Bronchial epithelial cell (primary cell): ENCODE data around the gene F9. TPM values are rescaled to one million over a fixed set of nuclear protein-coding genes. Genes with fewer than 3 reads are reported as not detected.

Experiments used
- DNase-seq: peaks from one replicate; pipeline ENCODE4 v3.0.0-alpha.2; 2010; ENCODE audit warnings: low read depth
- FAIRE-seq: peaks from 2 replicates; lab custom pipeline; 2011; peaks lifted over from hg19 to GRCh38; lab: Jason Lieb, UNC
- H3K27me3 ChIP-seq: 2 replicates; pipeline ENCODE4 v1.5.1; 2011; ENCODE audit warnings: low read length; ENCODE audit not compliant: control insufficient read depth, insufficient read depth
- H3K36me3 ChIP-seq: 2 replicates; pipeline ENCODE4 v1.5.1; 2011; ENCODE audit warnings: low read length; ENCODE audit not compliant: control insufficient read depth, insufficient read depth
- H3K4me3 ChIP-seq: 2 replicates; pipeline ENCODE4 v1.5.1; 2011; ENCODE audit warnings: mild to moderate bottlenecking, low read depth, low read length, control low read depth
- CTCF ChIP-seq: IDR thresholded peaks from 2 replicates; pipeline ENCODE4 v1.5.1; 2011; ENCODE audit warnings: mild to moderate bottlenecking, moderate library complexity, low read length, control low read depth, inconsistent platforms; ENCODE audit not compliant: insufficient read depth, severe bottlenecking
- total RNA-seq: library from RNA; depleted of rRNA; stranded (reverse); fragments of >200 nt; gene quantifications from 2 replicates; pipeline ENCODE4 v1.2.1, GENCODE V29; 2014

The F9 gene
- total RNA-seq, 1 donor from 2014 or later: not detected

GRCh38 chrX:139560221-139560620 is 29.7 kb downstream of the F9 start:
- Histone ChIP-seq H3K4me3 (no peak overlapping the region), H3K27me3 (no peaks in the 10 kb centered on the region), H3K36me3 (no peaks in the 10 kb centered on the region)
- DNase-seq: peak; percentile 2
- no peak for FAIRE-seq
- TF ChIP-seq CTCF: no peak

DNA sequence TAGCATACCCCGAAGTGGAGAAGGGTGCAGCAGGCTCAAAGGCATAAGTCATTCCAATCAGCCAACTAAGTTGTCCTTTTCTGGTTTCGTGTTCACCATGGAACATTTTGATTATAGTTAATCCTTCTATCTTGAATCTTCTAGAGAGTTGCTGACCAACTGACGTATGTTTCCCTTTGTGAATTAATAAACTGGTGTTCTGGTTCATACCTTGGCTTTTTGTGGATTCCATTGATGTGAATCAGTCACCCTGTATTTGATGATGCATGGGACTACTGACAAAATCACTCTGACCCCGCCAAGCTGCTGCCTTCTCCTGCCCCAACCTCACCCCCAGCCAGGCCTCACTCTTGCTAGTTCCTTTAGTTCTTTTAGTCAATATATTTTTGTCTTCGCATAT is 32.7 kb downstream of the F9 start:
- FAIRE-seq (no peak), DNase-seq (no peak)
- H3K4me3 ChIP-seq: no peak overlapping the region
- TF ChIP-seq CTCF: no peak
- H3K27me3 ChIP-seq: no peaks in the 10 kb centered on the region
- no peaks in the 10 kb centered on the region for H3K36me3 ChIP-seq

DNA sequence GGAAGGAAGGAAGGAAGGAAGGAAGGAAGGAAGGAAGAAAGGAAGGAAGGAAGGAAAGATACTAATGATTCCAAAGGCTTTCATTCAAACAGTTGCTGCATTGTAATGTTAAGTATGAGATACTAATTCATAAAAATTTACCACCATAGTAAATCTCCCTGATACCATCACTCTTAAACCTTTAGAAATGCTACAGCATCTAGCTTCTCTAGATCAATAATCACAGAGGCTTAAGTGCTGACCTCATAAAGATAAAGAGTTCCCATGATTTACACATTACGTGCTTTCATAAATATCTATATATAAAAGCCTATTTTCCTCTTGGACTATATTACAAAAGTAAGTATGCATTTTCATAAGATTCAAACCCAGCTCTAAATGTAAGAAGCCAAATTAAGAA is 36.4 kb downstream of the F9 start:
- no peak overlapping the region for H3K4me3 ChIP-seq
- no peak for TF ChIP-seq CTCF
- FAIRE-seq (no peak), DNase-seq (no peak)
- no peaks in the 10 kb centered on the region for H3K27me3 ChIP-seq
- H3K36me3 ChIP-seq: no peaks in the 10 kb centered on the region

DNA sequence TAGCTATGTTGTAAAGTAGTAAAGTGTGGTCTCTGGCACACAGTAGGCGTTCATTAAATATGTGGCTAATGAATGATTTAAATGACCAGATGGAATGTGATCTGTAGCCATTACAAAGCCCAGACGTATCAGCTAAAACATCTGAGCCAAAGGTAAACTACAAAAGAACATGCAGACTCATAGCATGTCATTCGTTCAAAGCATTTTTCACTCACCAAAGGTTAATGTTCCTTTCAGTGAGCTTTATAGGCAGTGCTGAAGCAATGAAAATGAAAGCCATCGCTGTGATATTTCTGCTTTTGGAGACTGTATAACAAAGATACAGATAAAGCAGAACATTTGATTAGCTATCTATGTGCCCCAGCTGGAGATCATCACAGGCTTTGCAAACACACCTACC is 50.5 kb downstream of the F9 start:
- no peak for TF ChIP-seq CTCF
- no peak overlapping the region for H3K4me3 ChIP-seq
- H3K27me3 ChIP-seq: no peaks in the 10 kb centered on the region
- no peaks in the 10 kb centered on the region for H3K36me3 ChIP-seq
- DNase-seq (no peak), FAIRE-seq (no peak)

GRCh38 chrX:139585613-139586012 is 55.1 kb downstream of the F9 start:
- no peak for TF ChIP-seq CTCF
- no peak for DNase-seq
- no peak for FAIRE-seq
- Histone ChIP-seq H3K27me3 (no peaks in the 10 kb centered on the region), H3K36me3 (no peaks in the 10 kb centered on the region), H3K4me3 (no peak overlapping the region)

- H3K27me3 ChIP-seq: no peaks in the 10 kb centered on the region
- no peak for TF ChIP-seq CTCF
- no peak for DNase-seq
- no peak for FAIRE-seq
- no peaks in the 10 kb centered on the region for H3K36me3 ChIP-seq
- no peak overlapping the region for H3K4me3 ChIP-seq
Measured at GRCh38 chrX:139596068-139596467, 65.5 kb downstream of the F9 start.
